Stimulated activated naive CD4-positive, alpha-beta T cell treated with Interleukin-2 at 50 U/mL for 16 hours (primary cell): ENCODE data around the gene STX5.
"Not testable (repeated sequence)": the region's sequence is repeated elsewhere in the genome, so short reads cannot be mapped to it uniquely, and the experiment has no call there.

Experiments used
- DNase-seq: peaks from one replicate; lab custom pipeline; 2025; lab: John Stamatoyannopoulos, UW

The STX5 gene, protein sequence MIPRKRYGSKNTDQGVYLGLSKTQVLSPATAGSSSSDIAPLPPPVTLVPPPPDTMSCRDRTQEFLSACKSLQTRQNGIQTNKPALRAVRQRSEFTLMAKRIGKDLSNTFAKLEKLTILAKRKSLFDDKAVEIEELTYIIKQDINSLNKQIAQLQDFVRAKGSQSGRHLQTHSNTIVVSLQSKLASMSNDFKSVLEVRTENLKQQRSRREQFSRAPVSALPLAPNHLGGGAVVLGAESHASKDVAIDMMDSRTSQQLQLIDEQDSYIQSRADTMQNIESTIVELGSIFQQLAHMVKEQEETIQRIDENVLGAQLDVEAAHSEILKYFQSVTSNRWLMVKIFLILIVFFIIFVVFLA

DNA sequence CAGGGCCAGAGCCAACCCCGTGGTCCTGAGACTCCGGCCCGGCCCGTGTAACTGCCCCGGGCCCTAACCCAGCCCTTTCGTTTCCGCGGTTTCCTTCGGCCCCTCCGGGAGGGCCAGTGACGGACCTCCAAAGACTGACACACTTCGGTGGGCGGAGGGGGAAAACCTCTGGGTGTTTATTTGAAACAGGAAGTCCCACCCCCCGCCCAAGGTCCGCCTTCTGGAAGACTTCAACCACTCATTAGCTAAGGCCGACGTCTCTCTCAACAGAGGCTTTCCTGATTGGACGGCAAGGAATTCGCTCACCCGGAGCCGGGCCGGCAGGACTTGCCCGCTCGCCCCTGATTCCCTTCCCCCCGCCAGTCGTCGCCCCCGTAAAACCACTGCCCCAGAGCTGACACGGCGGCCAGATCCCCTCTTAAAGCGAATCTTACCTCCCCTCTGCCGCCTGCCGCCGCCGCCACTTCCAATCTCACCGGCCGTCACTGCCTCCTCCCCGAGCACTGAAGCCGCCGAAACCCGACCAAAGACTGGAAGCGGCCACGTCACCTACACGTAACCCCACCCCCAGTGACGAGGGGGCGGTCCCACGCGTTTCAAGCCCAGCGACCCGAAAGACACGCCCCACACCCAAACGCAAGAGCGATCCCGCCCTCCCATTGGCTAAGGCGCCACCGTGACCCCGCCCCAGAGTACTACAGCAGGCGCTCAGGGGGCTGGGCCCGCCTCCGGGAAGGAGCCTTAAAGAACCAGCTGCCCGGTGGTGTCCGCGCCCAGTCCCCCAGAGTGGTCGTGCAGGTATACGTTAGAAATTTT is at the start of gene STX5:
Gene STX5 (minus strand): TSS at position 532 of the 816 bp plus-strand sequence. CDS start 808 bp downstream, outside the sequence.
- DNase-seq: peak; percentile 98

DNA sequence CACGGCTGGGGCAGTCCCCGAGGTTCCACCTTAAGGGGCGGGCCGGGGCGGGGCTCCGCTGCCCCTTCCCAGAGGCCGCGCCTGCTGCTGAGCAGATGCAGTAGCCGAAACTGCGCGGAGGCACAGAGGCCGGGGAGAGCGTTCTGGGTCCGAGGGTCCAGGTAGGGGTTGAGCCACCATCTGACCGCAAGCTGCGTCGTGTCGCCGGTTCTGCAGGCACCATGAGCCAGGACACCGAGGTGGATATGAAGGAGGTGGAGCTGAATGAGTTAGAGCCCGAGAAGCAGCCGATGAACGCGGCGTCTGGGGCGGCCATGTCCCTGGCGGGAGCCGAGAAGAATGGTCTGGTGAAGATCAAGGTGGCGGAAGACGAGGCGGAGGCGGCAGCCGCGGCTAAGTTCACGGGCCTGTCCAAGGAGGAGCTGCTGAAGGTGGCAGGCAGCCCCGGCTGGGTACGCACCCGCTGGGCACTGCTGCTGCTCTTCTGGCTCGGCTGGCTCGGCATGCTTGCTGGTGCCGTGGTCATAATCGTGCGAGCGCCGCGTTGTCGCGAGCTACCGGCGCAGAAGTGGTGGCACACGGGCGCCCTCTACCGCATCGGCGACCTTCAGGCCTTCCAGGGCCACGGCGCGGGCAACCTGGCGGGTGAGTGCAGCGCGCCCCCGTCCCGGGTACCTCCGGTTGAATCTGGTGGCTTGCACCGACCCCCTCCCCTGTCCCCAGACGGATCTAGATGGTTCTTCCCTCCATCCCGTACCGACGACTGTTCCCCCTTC is 49.1 kb upstream of the STX5 start, which contains the start of gene SLC3A2:
Gene SLC3A2 (plus strand): TSS at position 94 of the 776 bp plus-strand sequence. CDS start 128 bp downstream, at position 222.
- DNase-seq: peak; percentile 90

DNA sequence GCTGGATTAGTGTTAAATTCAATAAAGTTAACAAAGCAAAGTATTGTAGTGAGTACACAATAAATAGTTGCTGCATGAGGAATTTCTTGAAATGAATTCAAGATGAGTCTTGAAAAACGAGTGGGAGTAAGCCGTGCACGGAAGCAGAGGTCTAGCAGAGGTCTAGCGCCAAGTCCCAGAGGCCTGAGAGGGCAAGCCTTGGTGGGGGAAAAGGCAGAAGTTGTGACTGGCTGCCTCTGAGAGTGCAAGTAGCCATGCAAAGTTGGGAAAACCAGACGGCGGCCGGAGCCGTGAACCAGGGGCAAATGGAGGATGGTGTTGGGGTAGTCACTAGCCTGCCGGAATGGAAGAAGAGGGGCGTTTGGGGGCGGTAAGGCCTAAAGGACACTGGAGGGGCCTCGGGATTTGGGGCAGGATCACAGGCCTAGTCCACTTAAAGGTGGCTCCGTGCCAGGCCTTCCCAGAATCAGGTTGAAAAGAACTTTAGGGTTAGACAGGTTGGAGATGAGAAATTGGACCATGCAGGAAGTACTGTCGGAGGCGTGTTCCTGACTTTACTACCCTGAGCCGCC is 48.5 kb upstream of the STX5 start:
- peak; percentile 63 for DNase-seq

DNA sequence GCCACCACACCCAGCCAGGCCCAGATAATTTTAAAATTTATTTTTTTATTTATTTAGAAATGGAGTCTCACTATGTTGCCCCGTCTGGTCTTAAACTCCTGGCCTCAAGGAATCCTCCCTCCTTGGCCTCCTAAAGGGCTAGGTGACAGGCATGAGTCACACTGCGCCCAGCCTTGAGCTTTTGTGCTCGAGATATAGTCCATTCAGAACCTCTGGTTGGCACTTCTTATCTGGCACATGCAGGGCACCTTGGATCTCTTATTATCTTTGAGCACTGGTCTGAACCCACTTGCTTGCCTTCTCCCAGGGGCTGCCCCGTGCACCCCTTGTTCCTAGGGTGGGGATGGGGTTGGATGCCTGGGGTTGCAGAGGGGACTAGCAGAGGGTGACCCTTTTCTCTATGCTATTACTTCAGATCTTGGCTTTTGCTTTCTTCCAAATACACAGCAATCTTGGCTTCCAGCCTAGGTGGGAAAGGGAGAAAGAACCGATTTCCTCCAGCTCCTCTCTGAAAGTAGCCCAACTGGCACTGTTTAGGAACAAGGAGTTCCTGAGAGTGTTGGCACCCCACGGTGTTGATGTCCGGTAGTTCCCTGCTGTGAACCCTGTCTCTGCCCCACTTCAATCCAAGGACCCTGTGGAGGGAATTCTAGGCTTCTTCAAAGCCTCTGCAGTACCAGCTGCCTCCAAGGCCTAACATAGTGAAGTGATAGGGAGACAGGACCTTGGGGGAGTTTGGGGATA is 47.6 kb upstream of the STX5 start:
- DNase-seq: no peak

DNA sequence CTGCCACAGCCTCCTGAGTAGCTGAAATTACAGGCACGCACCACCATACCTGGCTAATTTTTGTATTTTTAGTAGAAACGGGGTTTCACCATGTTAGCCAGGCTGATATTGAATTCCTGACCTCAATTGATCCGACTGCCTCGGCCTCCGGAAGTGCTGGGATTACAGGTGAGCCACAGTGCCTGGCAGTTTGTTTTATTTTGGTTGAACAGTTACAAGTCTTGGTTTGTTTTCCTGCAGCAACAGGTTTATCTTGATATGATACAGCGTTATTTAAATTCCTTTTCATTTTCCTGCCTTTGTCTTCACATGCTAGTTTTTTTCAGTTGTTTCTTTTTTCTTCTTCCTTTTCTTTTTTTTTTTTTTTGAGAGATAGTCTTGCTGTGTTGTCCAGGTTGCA is 44.9 kb upstream of the STX5 start:
- no peak for DNase-seq

DNA sequence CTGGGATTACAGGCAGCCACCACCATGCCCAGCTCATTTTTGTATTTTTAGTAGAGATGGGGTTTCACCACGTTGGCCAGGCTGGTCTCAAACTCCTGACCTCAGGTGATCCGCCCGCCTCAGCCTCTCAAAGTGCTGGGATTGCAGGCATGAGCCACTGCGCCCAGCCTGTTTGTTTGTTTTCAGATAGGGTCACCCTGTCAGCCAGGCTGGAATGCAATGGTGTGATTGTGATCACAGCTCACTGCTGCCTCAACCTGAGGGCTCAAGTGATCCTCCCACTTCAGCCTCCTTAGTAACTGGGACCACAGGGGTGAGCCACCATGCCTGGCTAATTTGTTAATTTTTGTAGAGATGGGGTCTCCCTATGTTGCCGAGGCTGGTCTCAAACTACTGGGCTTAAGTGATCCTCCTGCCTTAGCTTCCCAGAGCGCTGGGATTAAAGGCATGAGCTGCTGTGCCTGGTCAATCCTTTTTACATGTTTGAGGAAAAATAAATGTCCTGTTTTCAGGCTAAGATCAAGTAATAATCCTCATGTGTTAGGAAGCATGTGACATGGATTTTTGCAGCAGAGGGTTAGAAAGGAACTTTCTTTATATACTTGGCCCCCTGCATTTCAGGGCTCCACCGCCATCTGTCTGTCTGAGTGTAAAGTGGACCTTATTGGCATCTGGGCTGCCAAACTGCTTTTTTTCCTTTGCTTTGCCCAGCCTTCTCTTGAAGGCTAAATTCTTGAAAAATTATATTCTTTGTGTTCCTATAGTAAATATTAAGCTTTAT is 44.0 kb upstream of the STX5 start:
- DNase-seq: no peak

DNA sequence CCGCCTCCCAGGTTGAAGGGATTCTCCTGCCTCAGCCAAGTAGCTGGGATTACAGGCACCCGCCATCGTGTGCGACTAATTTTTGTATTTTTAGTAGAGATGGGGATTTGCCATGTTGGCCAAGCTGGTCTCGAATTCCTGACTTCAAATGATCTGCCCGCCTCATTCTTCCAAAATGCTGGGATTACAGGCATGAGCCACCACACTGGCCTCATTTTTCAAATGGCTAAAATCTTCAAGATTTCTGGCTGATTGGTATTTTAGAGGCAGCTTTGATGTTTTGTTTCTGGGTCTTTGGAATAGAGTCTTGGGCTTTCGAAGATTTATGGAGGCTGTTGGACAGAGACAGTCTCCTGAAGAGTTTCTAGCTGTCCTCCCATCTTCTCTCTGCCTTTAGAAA is 43.0 kb upstream of the STX5 start:
- no peak for DNase-seq

DNA sequence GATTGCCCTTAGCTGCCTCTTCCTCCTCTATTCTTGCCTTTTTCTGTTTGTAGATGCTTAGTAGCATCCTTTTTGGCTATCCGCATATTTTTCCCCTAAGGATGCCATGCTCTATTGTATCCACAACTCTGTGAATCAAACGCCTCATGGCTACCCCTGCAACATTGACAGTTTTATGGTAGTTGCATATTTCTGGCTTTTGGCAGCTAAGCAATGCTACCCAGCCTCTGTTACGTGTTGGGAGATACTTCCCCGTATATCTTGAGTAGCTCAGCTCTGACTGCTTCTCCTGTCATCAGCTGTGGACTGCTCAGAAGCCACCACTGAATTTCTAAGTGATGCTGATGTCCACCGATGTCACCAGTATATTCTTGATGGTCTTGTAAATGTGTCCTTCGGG is 33.8 kb upstream of the STX5 start:
- DNase-seq: no peak

DNA sequence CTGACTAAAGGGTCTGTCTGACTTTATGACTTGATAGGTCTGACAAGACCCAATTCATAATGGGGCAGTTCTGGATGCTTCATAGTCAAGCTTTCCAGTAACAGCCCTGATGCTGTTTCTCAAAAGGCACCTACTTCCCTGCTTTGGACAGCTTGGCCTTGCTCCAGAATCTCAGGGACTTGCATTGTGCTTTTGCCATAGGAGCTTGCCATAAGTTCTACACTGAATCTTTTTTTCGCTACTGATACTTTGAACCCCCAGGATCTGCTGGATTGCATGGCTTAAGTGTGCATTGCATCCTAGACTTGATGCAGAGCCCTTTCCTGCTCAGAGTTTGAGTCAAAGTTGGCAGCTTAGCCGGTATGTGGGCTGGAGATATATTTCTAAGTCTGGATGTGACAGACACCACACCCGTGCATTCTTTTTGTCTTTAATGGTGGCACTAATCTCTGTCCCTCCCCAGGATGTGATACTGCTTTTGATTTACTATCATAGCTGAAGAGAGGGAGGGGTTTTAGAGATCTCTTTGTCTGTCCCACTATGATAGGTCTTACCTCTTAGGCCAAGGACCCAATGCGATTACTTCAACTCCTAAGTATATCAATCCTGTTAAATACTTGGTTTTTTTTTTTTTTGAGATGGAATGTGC is 32.0 kb upstream of the STX5 start:
- no peak for DNase-seq

DNA sequence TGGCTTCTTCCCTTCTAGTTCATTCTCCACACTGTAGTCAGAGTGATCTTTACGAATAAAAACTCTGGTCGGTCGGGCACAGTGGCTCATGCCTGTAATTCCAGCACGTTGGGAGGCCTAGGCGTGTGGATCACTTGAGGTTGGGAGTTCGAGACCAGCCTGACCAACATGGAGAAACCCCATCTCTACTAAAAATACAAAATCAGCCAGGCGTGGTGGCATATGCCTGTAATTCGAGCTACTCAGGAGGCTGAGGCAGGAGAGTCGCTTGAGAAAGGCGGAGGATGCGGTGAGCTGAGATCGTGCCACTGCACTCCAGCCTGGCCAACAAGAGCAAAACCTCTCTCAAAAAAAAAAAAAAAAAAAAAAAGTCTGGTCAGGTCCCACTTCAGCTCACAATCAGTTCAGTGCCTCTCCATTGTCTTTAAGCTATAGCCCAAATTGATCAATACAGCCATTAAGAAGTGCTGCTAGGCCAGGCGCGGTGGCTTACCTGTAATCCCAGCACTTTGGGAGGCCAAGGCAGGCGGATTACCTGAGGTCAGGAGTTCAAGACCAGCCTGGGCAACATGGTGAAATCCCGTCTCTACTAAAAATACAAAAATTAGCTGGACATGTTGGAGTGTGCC is 29.8 kb upstream of the STX5 start:
- DNase-seq: not testable (repeated sequence)

DNA sequence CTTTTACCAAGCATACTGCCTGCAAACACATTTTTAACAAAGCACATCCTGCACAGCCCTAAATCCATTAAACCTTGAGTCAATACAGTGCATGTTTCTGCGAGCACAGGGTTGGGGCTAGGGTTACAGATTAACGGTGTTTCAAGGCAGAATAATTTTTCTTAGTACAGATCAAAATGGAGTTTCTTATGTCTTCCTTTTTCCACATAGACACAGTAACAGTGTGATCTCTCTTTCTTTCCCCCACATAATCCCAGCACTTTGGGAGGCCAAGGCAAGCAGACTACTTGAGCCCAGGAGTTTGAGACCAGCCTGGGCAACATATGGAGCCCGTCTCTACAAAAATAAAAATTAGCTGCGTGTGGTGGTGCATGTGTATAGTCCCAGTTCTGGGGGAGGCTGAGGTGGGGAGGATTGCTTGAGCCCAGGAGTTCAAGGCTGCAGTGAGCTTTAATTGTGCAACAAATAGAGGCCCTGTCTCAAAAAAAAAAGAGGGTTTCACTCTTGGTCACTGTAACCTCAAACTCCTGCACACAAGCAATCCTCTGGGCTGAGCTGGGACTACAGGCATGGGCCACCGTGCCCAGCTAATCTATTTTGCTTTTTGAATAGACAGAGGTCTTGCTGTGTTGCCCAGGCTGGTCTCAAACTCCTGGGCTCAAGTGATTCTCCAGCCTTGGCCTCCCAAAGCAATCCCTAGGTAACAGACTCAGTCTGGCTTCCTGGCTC is 29.1 kb upstream of the STX5 start:
- no peak for DNase-seq

DNA sequence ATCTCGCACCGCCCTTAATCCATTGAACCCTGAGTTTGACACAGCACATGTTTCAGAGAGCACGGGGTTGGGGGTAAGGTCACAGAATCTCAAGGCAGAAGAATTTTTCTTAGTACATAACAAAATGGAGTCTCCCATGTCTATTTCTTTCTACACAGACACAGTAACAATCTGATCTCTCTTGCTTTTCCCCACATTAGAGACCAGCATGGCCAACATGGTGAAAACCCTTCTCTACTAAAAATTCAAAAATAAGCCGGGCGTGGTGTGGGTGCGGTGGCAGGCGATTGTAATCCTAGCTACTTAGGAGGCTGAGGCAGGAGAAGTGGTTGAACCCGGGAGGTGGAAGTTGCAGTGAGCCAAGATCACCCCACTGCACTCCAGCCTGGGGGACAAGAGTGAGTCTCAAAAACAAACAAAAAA is 27.4 kb upstream of the STX5 start:
- not testable (repeated sequence) for DNase-seq

DNA sequence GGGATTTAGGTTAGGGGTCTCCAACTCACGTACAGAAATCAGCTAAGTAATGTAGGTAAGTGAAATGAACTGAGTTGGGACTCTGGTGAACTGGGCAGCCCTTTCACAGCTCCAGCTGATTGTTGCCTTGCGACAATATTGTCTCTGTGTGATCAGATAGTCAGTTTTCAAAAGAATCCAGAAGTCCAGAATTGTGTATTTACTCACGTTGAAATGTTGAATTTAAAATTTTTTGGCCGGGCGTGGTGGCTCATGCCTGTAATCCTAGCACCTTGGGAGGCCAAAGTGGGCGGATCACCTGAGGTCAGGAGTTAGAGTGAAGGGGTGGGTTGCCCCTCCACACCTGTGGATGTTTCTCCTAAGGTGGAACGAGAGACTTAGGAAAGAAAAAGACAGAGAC is 26.4 kb upstream of the STX5 start:
- no peak for DNase-seq

DNA sequence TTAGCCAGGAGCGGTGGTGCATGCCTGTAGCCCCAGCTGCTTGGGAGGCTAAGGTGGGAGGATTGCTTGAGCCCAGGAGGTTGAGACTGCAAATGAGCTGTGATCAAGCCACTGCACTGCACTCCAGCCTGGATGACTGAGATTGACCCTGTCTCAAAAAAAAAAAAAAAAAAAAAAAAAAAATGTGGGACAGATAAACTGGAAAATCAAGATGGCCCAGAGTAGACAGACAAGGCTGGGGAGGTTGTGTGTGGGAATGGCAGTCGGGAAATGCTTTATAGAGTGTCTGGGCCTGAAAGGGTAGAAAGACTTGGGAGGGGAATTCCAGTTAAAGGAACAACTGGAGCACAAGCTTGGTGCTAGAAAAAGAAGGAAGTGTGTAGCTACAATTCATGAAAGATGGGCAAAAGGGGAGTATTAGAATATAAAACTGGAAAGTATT is 25.7 kb upstream of the STX5 start:
- no peak for DNase-seq

DNA sequence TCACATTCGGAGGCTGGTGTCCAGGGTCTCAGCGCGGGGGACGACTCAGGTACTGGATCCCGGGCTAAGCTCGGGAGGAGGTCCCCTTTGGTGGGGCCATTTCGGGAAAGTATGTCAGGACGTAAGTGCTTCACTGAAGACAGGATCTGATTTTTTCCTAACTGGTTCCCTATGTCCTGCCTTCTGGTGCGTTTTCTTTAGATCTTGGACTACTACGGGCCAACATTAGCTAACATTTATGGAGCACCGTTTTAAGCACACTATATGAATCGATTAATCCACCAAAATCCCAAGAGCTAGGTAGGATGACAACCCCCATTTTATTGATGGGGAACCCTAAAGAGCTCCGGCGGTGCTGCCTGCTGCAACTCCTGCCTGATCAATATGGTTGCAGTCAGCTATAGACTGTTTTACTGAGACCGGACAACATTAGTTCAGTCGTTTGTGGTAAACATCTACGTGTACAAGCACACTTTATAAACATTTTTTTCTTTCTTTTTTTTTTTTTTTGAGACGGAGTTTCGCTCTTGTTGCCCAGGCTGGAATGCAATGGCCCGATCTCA is 24.6 kb upstream of the STX5 start:
- no peak for DNase-seq

DNA sequence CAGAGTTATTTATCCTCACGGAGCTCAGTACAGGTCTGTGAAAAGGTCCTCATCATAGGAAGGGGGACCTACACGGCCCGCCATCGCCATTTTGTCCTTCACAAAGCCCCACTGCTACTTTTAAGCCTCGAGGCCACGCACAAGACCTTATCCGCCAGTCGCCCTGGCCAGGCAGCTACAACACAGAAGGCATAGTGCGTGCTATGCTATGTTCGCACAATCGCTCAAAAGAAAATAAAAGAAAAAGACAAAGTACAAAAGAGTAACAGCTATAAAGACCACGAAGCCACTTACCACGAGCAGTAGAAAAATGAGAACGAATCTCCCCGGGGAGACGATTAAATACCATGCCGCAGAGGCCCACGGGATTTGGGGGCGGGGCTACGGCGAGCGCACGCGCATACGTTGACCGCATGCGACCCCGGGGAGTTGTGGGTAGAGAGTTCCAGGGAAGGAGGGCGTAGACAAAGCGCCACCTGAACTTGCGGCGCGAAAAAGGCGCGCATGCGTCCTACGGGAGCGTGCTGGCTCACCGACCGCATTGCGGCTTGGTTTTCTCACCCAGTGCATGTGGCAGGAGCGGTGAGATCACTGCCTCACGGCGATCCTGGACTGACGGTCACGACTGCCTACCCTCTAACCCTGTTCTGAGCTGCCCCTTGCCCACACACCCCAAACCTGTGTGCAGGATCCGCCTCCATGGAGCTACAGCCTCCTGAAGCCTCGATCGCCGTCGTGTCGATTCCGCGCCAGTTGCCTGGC is 23.9 kb upstream of the STX5 start:
- DNase-seq: peak; percentile 95

DNA sequence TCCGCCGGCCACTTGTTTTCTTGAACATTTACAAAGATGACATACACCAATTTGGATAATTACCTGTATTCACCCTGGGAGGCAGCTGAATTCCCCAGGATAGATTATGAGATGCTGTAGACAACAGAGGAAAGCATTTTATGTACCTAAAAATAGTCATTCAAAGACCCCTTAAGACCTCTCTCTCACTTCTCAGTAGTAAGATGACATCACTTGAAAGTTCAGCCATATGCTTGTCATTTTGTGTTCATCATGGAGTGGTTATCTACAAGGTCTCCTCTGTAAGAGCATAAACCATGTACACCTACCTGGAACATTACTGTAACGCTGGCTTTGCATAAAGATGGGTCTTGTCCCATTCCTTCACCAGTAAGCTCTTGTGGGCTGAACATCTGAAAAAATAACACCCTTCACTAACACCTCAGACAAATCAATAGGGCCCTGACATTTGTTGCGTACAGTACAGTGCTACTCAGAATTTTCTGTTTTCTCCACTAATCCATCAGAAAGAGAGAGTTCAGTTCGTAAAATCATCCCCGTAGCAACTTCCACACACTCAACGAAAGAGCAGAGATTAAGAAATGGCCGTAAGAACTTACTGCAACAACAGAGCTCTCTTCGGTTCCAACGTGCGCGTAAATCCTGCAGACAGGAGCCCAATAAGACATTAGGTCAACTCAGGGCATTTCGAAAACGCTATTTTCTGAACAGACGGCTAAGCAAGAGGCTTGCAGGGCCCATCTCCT is 23.1 kb upstream of the STX5 start:
- DNase-seq: no peak
